KMS-11 (cell line): ENCODE measurements around the gene TSPYL1.

Source experiments
- H2AFZ ChIP-seq: fragments of 200-600 bp; sonication (generic); 2 replicates; pipeline ENCODE4 v1.6.1; 2016; ENCODE audit warnings: antibody characterized with exemption, mixed run types, low read depth
- H3K27ac ChIP-seq: fragments of 200-600 bp; sonication (generic); 2 replicates; pipeline ENCODE4 v1.6.1; 2016; ENCODE audit warnings: mild to moderate bottlenecking, mixed run types
- H3K27me3 ChIP-seq: fragments of 200-600 bp; sonication (generic); 2 replicates; pipeline ENCODE4 v1.6.1; 2017; ENCODE audit warnings: mild to moderate bottlenecking, low read depth, mixed run types, moderate library complexity; ENCODE audit not compliant: insufficient read depth
- H3K36me3 ChIP-seq: fragments of 200-600 bp; sonication (generic); 2 replicates; pipeline ENCODE4 v1.6.1; 2017; ENCODE audit warnings: mild to moderate bottlenecking, mixed run types; ENCODE audit not compliant: insufficient read depth
- H3K4me1 ChIP-seq: fragments of 200-600 bp; sonication (generic); 2 replicates; pipeline ENCODE4 v1.6.1; 2016; ENCODE audit warnings: mild to moderate bottlenecking, low read depth, mixed run types; ENCODE audit not compliant: poor library complexity, severe bottlenecking
- H3K4me2 ChIP-seq: fragments of 200-600 bp; sonication (generic); 2 replicates; pipeline ENCODE4 v1.7.0; 2016; ENCODE audit warnings: mild to moderate bottlenecking, mixed run types
- H3K4me3 ChIP-seq: fragments of 200-600 bp; sonication (generic); IDR thresholded peaks from 2 replicates; pipeline ENCODE4 v1.6.1; 2017; ENCODE audit warnings: low read depth, low read length, mixed read lengths; ENCODE audit not compliant: insufficient read depth
- H3K79me2 ChIP-seq: fragments of 200-600 bp; sonication (generic); 2 replicates; pipeline ENCODE4 v1.6.1; 2016; ENCODE audit warnings: low read depth, mixed run types; ENCODE audit not compliant: insufficient read depth
- H3K9ac ChIP-seq: fragments of 200-600 bp; sonication (generic); 2 replicates; pipeline ENCODE4 v1.6.1; 2016; ENCODE audit warnings: mild to moderate bottlenecking, mixed run types
- H4K20me1 ChIP-seq: fragments of 200-600 bp; sonication (generic); 2 replicates; pipeline ENCODE4 v1.6.1; 2016; ENCODE audit warnings: mild to moderate bottlenecking, mixed run types; ENCODE audit not compliant: insufficient read depth
- CTCF ChIP-seq: fragments of 200-600 bp; sonication (generic); conservative IDR thresholded peaks from 2 replicates; pipeline ENCODE4 v1.6.1; 2017; ENCODE audit warnings: low read depth, mild to moderate bottlenecking, antibody characterized with exemption, low read length, moderate library complexity, mixed read lengths

The TSPYL1 gene

GRCh38 chr6:116282698-116283097, 3.0 kb upstream of the TSPYL1 start:
- Histone ChIP-seq H3K27ac (no peak overlapping the region), H3K79me2 (peaks cover 13% of the 10 kb centered on the region), H4K20me1 (no peaks in the 10 kb centered on the region), H3K4me1 (peaks cover 9% of the 10 kb centered on the region), H3K4me2 (no peak overlapping the region), H3K36me3 (no peaks in the 10 kb centered on the region), H3K9ac (no peak overlapping the region), H3K27me3 (no peaks in the 10 kb centered on the region), H2AFZ (no peak overlapping the region), H3K4me3 (no peak overlapping the region)
- TF ChIP-seq CTCF, result no peak

GRCh38 chr6:116280933-116281316, 1.2 kb upstream of the TSPYL1 start:
- H3K4me2 ChIP-seq, result peak overlapping the region; percentile 92; the same call in 1 of the 2 replicates
- H4K20me1 ChIP-seq, result no peaks in the 10 kb centered on the region
- no peak overlapping the region; the same call in 1 of the 2 replicates for H3K9ac ChIP-seq
- H3K79me2 ChIP-seq, result peaks cover 30% of the 10 kb centered on the region
- no peak for TF ChIP-seq CTCF
- no peaks in the 10 kb centered on the region for H3K36me3 ChIP-seq
- H3K4me3 ChIP-seq, result no peak overlapping the region
- no peak overlapping the region for H3K27ac ChIP-seq
- H3K4me1 ChIP-seq, result peaks cover 25% of the 10 kb centered on the region
- no peaks in the 10 kb centered on the region for H3K27me3 ChIP-seq
- H2AFZ ChIP-seq, result peak overlapping the region; percentile 78; the same call in 1 of the 2 replicates

- Histone ChIP-seq H3K27ac (peak overlapping the region; percentile 93), H3K4me3 (no peak overlapping the region), H3K4me2 (peak overlapping the region; percentile 92), H4K20me1 (no peaks in the 10 kb centered on the region), H3K36me3 (no peaks in the 10 kb centered on the region), H3K27me3 (no peaks in the 10 kb centered on the region), H3K79me2 (peaks cover 32% of the 10 kb centered on the region), H2AFZ (peak overlapping the region; percentile 78), H3K9ac (peak overlapping the region; percentile 92), H3K4me1 (peaks cover 27% of the 10 kb centered on the region)
- TF ChIP-seq CTCF, result no peak
Observed at GRCh38 chr6:116280161-116280932, 617 bp upstream of the TSPYL1 start.

- Histone ChIP-seq H3K27ac (peak overlapping the region; percentile 93), H3K4me1 (peaks cover 27% of the 10 kb centered on the region), H3K4me3 (no peak overlapping the region), H3K36me3 (no peaks in the 10 kb centered on the region), H3K9ac (peak overlapping the region; percentile 92), H4K20me1 (no peaks in the 10 kb centered on the region), H2AFZ (peak overlapping the region; percentile 78; the same call in 1 of the 2 replicates), H3K79me2 (peaks cover 32% of the 10 kb centered on the region), H3K4me2 (peak overlapping the region; percentile 76), H3K27me3 (no peaks in the 10 kb centered on the region)
- TF ChIP-seq CTCF, result no peak
Observed at GRCh38 chr6:116278854-116279231, 887 bp downstream of the TSPYL1 start.
